Upper lobe of left lung (tissue), 6 donors: Measurements from ENCODE around the gene STEAP3. TPM values are rescaled to one million over a fixed set of nuclear protein-coding genes. Genes with fewer than 3 reads are reported as not detected.
A peak's percentile ranks its signal among the peaks of the same experiment; 100 is the strongest.

Source experiments
- ATAC-seq, 2 donors: fragments of 200-7000 bp; cut with Tn5 transposase; one replicate each; pipeline ENCODE4 v1.9.1; 2022; ENCODE audit warnings: mild to moderate bottlenecking in 2 of 2, moderate library complexity in 2 of 2; ENCODE audit not compliant: low FRiP score in 2 of 2
- DNase-seq, 2 donors: peaks; one replicate each; pipeline ENCODE4 v3.0.0-alpha.2; 2019 to 2020
- H3K27ac ChIP-seq, 4 donors: fragments of 200-600 bp; sonication (generic); one replicate each; pipeline ENCODE4 v1.5.1; 2016 to 2019
- H3K27me3 ChIP-seq, 4 donors: fragments of 200-600 bp; sonication (generic); one replicate each; pipeline ENCODE4 v1.5.1; 2017 to 2019
- H3K36me3 ChIP-seq, 4 donors: fragments of 200-600 bp; sonication (generic); one replicate each; pipeline ENCODE4 v1.5.1; 2016 to 2019
- H3K4me1 ChIP-seq, 4 donors: fragments of 200-600 bp; sonication (generic); one replicate each; pipeline ENCODE4 v1.5.1; 2018 to 2019
- H3K4me3 ChIP-seq, 4 donors: fragments of 200-600 bp; sonication (generic); one replicate each; pipeline ENCODE4 v1.5.1; 2017 to 2019; ENCODE audit warnings: mild to moderate bottlenecking in 2 of 4, moderate library complexity in 1 of 4
- H3K9me3 ChIP-seq, 4 donors: fragments of 200-600 bp; sonication (generic); one replicate each; pipeline ENCODE4 v1.5.1; 2018 to 2019
- EP300 ChIP-seq, 4 donors: sonication (generic); formaldehyde crosslinking; IDR thresholded peaks; one replicate each; pipeline ENCODE4 v1.5.1; 2017; ENCODE audit warnings: antibody characterized with exemption in 4 of 4, control low read depth in 2 of 4
- POLR2A ChIP-seq, 4 donors: fragments of 450-650 bp; IDR thresholded peaks; one replicate each; pipeline ENCODE4 v1.5.1; 2016 to 2017; ENCODE audit warnings: antibody characterized with exemption in 4 of 4, mild to moderate bottlenecking in 2 of 4
- POLR2AphosphoS5 ChIP-seq, 2 donors: sonication (generic); formaldehyde crosslinking; IDR thresholded peaks; one replicate each; pipeline ENCODE4 v1.5.1; 2017; ENCODE audit warnings: antibody characterized with exemption in 2 of 2
- WGBS, 2 donors: methylation state at CpG; one replicate each; pipeline ENCODE4 v1.1.5; 2017 to 2018; 5-methylcytosine and 5-hydroxymethylcytosine counted together
- total RNA-seq, 6 donors: library from RNA; depleted of rRNA in 4 of 6; stranded (reverse); fragments of >200 nt in 4 of 6; gene quantifications; one replicate each; pipeline versions ENCODE4 v1.1.0 to v1.2.1, GENCODE V29; 2016 to 2021
- TF ChIP-seq, protein P1 (sequence below), 6 experiments: fragments of 450-650 bp in 4 of 6; fragments of 200-600 bp in 2 of 6; sonication (generic) in 2 of 6; IDR thresholded peaks; one replicate each; pipeline ENCODE4 v1.5.1; 2016 to 2019; ENCODE audit warnings: antibody characterized with exemption in 6 of 6
- donor health status: DM: no; HTN: no; CAD: no; lungs with moderate emphysema.
- donor health status: DM: no; HTN: yes; CAD: no; lungs with severe emphysema.

Gene STEAP3
- total RNA-seq, 6 donors from 2014 or later, result 18.1 to 26.6 (median 22.4) TPM

DNA sequence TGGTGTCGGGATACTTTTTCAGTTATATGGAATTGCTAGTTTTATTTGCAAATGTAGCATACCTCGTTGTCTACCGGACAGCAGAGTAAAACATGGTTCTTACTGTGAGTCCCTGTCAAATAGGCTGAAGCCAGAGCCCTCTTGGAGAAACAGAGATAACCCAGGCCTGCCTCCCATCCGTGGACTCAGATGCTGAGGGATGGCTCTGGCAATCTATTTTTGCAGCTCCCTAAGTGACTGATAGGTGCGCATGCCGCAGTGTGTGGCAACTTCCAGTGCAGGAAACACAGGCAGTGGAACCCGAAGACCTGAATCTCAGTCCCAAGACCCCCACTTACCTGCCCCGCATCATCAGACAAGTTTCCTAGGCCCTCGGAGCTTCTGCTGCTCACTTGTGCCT is 33.6 kb downstream of the STEAP3 start:
- no peak for DNase-seq
- Histone ChIP-seq H3K4me3 (no peak overlapping the region), H3K4me1 (no peaks in the 10 kb centered on the region), H3K36me3 (peaks cover 0 to 13% (median 0%) of the 10 kb centered on the region in 4 donors), H3K27me3 (no peaks in the 10 kb centered on the region), H3K27ac (no peak overlapping the region), H3K9me3 (no peaks in the 10 kb centered on the region)
- ATAC-seq, result no peak
- WGBS, 2 donors, result 88 to 91% methylated on average over 9 of the region's 9 CpGs
- TF ChIP-seq, protein P1, sequence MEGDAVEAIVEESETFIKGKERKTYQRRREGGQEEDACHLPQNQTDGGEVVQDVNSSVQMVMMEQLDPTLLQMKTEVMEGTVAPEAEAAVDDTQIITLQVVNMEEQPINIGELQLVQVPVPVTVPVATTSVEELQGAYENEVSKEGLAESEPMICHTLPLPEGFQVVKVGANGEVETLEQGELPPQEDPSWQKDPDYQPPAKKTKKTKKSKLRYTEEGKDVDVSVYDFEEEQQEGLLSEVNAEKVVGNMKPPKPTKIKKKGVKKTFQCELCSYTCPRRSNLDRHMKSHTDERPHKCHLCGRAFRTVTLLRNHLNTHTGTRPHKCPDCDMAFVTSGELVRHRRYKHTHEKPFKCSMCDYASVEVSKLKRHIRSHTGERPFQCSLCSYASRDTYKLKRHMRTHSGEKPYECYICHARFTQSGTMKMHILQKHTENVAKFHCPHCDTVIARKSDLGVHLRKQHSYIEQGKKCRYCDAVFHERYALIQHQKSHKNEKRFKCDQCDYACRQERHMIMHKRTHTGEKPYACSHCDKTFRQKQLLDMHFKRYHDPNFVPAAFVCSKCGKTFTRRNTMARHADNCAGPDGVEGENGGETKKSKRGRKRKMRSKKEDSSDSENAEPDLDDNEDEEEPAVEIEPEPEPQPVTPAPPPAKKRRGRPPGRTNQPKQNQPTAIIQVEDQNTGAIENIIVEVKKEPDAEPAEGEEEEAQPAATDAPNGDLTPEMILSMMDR (IDR thresholded peaks at IDR 0.05), result no peak
- TF ChIP-seq POLR2A (IDR thresholded peaks at IDR 0.05) (no peak), POLR2AphosphoS5 (IDR thresholded peaks at IDR 0.05) (no peak), EP300 (IDR thresholded peaks at IDR 0.05) (no peak)

DNA sequence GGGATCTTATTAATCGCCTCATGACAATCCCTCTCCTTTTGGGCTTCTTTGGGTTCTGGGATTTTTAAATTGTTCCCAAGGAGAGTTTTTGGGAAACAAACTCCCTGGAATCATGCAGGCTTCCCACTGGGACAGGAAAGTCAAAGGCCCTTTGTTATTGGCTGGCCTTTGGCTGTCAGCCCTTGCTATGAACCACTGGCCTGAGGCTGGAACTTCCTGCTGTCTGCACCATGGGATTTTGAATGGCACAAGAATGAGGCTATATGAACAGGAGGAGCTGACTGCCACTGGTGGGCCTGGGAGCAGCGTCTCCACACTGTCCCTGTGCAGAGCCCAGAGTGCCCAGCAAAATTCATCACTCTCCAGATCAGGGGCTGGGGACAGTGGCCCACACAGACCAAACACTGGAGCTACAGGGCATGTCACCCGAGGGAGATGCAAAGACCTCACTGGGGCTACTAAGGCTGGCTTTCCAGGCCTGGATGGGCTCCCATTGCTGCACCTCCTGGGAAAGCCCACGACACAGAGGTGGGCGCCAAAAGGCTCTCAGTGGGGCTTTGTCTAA is 35.7 kb downstream of the STEAP3 start:
- Histone ChIP-seq H3K4me3 (no peak overlapping the region), H3K27me3 (no peaks in the 10 kb centered on the region), H3K27ac (no peak overlapping the region), H3K36me3 (peaks cover 0 to 13% (median 0%) of the 10 kb centered on the region in 4 donors), H3K9me3 (no peaks in the 10 kb centered on the region), H3K4me1 (no peaks in the 10 kb centered on the region)
- peak in 1 of 2 donors; percentile 14 for DNase-seq
- ATAC-seq, result no peak
- TF ChIP-seq EP300 (IDR thresholded peaks at IDR 0.05) (no peak), POLR2A (IDR thresholded peaks at IDR 0.05) (no peak), POLR2AphosphoS5 (IDR thresholded peaks at IDR 0.05) (no peak)
- TF ChIP-seq, protein P1 (IDR thresholded peaks at IDR 0.05), result no peak
- WGBS, 2 donors, result 83% methylated on average over 1 to 5 of the region's 5 CpGs

DNA sequence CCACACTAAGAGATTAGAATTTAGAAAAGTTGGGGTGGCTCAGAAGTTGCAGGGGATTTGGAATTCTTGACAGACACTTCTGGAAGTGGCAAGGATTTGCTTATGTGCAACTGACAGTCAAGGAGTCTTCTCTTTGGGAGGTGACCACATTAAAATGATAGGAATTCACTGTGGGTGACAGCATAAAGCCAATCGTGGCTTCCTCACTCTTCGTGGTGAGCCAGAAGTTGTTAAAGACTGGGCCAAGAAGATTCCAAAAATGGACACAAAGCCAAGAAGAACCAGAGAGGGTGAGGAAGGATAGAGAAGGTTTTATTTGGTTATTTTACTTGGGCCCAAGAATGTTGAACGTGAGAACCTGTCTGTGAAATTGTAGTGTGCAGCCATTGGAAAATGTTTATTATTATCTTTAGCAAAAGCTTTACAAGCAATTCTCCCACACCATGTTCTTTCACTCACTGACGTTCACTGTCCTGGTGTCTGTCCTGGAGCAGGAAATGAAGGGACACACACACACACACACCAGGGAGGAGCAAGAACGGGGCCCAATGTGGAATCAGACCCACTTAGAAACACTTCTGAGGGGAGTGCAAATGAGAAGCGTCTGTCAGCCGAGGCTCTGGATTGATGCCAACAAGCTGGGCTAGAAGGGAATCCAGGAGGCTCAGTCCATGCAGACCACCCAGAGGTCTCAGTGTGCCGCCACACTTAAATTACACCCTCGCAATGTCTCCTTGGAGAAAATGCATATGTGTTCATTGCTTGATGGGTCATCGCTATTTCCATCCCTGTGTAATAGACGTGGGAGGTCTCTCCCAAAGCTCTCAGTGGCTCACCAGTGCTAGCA is 37.2 kb downstream of the STEAP3 start:
- Histone ChIP-seq H3K4me1 (no peaks in the 10 kb centered on the region), H3K27me3 (no peaks in the 10 kb centered on the region), H3K36me3 (peaks cover 0 to 12% (median 0%) of the 10 kb centered on the region in 4 donors), H3K9me3 (no peaks in the 10 kb centered on the region), H3K27ac (no peak overlapping the region), H3K4me3 (no peak overlapping the region)
- WGBS, 2 donors, result 70 to 72% methylated on average over 11 of the region's 11 CpGs
- TF ChIP-seq POLR2A (IDR thresholded peaks at IDR 0.05) (no peak), EP300 (IDR thresholded peaks at IDR 0.05) (no peak), POLR2AphosphoS5 (IDR thresholded peaks at IDR 0.05) (no peak)
- TF ChIP-seq, protein P1 (IDR thresholded peaks at IDR 0.05), result no peak
- DNase-seq, result peak in 1 of 2 donors; percentile 12
- no peak for ATAC-seq

DNA sequence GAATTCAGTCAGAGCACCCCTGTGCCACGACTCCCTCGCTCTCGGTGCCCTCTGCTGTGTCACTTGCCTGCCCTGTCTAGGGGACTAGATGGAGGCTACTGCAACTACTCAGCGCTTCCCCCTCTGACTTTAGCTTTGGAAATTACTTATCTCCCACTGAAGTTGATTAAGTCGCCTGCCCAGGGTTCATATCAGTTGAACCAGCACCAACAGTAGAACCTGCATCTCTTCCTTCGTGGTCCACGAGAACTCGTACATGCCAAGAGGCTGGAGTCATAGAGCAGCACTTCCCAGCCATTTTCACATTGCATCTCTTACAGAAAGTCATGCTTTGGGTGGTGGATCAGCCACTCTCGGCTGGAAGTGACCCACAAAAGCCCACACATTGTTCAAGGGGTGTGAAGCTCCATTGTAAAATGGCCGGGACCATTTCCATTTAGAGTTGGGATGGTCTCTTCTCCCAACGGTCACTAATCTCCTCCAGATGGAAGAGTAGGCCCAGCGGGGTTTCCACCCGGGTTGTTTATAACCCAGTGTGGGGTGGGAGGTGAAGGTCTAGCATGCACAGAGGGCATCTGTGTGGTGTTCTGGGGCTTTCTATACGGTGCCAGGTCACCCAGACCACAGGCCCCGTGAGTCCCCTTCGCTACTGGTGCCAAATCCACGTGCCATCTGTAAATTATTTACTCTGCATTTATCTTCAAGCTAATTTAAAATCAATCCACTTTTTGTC is 38.0 kb downstream of the STEAP3 start:
- Histone ChIP-seq H3K27ac (no peak overlapping the region), H3K27me3 (no peaks in the 10 kb centered on the region), H3K9me3 (no peaks in the 10 kb centered on the region), H3K36me3 (peaks cover 0 to 9% (median 0%) of the 10 kb centered on the region in 4 donors), H3K4me1 (no peaks in the 10 kb centered on the region), H3K4me3 (no peak overlapping the region)
- TF ChIP-seq, protein P1 (IDR thresholded peaks at IDR 0.05), result no peak
- TF ChIP-seq POLR2AphosphoS5 (IDR thresholded peaks at IDR 0.05), result no peak
- no peak for TF ChIP-seq POLR2A (IDR thresholded peaks at IDR 0.05)
- TF ChIP-seq EP300 (IDR thresholded peaks at IDR 0.05), result no peak
- no peak for ATAC-seq
- no peak for DNase-seq
- WGBS, 2 donors, result 89 to 94% methylated on average over 16 to 17 of the region's 17 CpGs
